Testis (tissue), 2 donors: ENCODE data around the gene CACNA2D1.

ENCODE experiments used
- CTCF ChIP-seq, 3 experiments: fragments of 450-650 bp in 2 of 3; fragments of 200-600 bp in 1 of 3; sonication (generic) in 1 of 3; IDR thresholded peaks; one replicate each; pipeline ENCODE4 v1.5.1; 2016 to 2019; ENCODE audit warnings: antibody characterized with exemption in 3 of 3, mild to moderate bottlenecking in 2 of 3, moderate library complexity in 1 of 3
- POLR2A ChIP-seq: fragments of 450-650 bp; IDR thresholded peaks from one replicate; pipeline ENCODE4 v1.6.1; 2017; ENCODE audit warnings: antibody characterized with exemption, mild to moderate bottlenecking, moderate library complexity

- TF ChIP-seq CTCF (IDR thresholded peaks at IDR 0.05) (no peak), POLR2A (no peak)
Observed at GRCh38 chr7:82142263-82142864, 301.2 kb downstream of the CACNA2D1 start.
